NCI-H345 treated with DMSO at 0.1 percent for 48 hours (cell line): ENCODE measurements around the gene SDK1.

ENCODE experiments used
- DNase-seq: peaks from one replicate; lab custom pipeline; 2025; ENCODE audit not compliant: unreplicated experiment; lab: John Stamatoyannopoulos, UW

The SDK1 gene

GRCh38 chr7:3404501-3404900 lies 103.4 kb downstream of the SDK1 start:
- no peak for DNase-seq

GRCh38 chr7:3408814-3409595 lies 108.0 kb downstream of the SDK1 start:
- DNase-seq = no peak

- DNase-seq = no peak
These were observed 111.8 kb downstream of the SDK1 start for GRCh38 chr7:3412871-3413270.

GRCh38 chr7:3415861-3416312 lies 114.8 kb downstream of the SDK1 start:
- no peak for DNase-seq

- no peak for DNase-seq
These were observed 115.4 kb downstream of the SDK1 start for GRCh38 chr7:3416453-3416852.

- no peak for DNase-seq
These were observed 124.0 kb downstream of the SDK1 start for GRCh38 chr7:3425087-3425486.

GRCh38 chr7:3426064-3426463 lies 125.0 kb downstream of the SDK1 start:
- no peak for DNase-seq

GRCh38 chr7:3427957-3428356 lies 126.9 kb downstream of the SDK1 start:
- DNase-seq = no peak

- DNase-seq = no peak
These were observed 128.9 kb downstream of the SDK1 start for GRCh38 chr7:3429981-3430380.

- DNase-seq = no peak
These were observed 129.5 kb downstream of the SDK1 start for GRCh38 chr7:3430588-3430987.

- DNase-seq = no peak
These were observed 130.3 kb downstream of the SDK1 start for GRCh38 chr7:3431306-3431705.

- DNase-seq = no peak
These were observed 131.9 kb downstream of the SDK1 start for GRCh38 chr7:3432911-3433310.

GRCh38 chr7:3434611-3435010 lies 133.6 kb downstream of the SDK1 start:
- DNase-seq = no peak

GRCh38 chr7:3436112-3436511 lies 135.1 kb downstream of the SDK1 start:
- no peak for DNase-seq

GRCh38 chr7:3436746-3437145 lies 135.7 kb downstream of the SDK1 start:
- DNase-seq = no peak

- no peak for DNase-seq
These were observed 136.4 kb downstream of the SDK1 start for GRCh38 chr7:3437467-3437866.

GRCh38 chr7:3438352-3438751 lies 137.3 kb downstream of the SDK1 start:
- no peak for DNase-seq

- no peak for DNase-seq
These were observed 138.4 kb downstream of the SDK1 start for GRCh38 chr7:3439333-3440030.

GRCh38 chr7:3440509-3440908 lies 139.5 kb downstream of the SDK1 start:
- DNase-seq = no peak

GRCh38 chr7:3443716-3444115 lies 142.7 kb downstream of the SDK1 start:
- DNase-seq = no peak

GRCh38 chr7:3446786-3447185 lies 145.7 kb downstream of the SDK1 start:
- no peak for DNase-seq

- no peak for DNase-seq
These were observed 150.6 kb downstream of the SDK1 start for GRCh38 chr7:3451701-3452100.

- no peak for DNase-seq
These were observed 152.3 kb downstream of the SDK1 start for GRCh38 chr7:3453398-3453797.
